Left kidney (tissue), 8 donors: ENCODE data around the gene LGI1. TPM values are rescaled to one million over a fixed set of nuclear protein-coding genes. Genes with fewer than 3 reads are reported as not detected.

Experiments
- DNase-seq: peaks from one replicate; pipeline ENCODE4 v3.0.0-alpha.2; 2013
- long read RNA-seq, 8 donors: transcript quantifications; one replicate each; lab custom pipeline, GENCODE V29; 2026
- polyA plus RNA-seq: library from polyadenylated mRNA; unstranded; fragments of 120-200 nt; gene quantifications from one replicate; pipeline ENCODE4 v1.2.1, GENCODE V29; 2013; ENCODE audit not compliant: insufficient read length

Gene LGI1
- polyA plus RNA-seq: 7.0 TPM
- long read RNA-seq, donor 1: 0 reads
- long read RNA-seq, donor 2: 0 reads
- long read RNA-seq, donor 3, partial matches to known transcripts: 0 of 1 reads
- long read RNA-seq, donor 3, other reads (novel, unspliced or antisense): 0 of 1 reads
- long read RNA-seq, donor 4: 0 reads
- long read RNA-seq, donor 5, partial matches to known transcripts: 0 of 4 reads
- long read RNA-seq, donor 5, other reads (novel, unspliced or antisense): 0 of 4 reads
- long read RNA-seq, donor 6, partial matches to known transcripts: 0 of 1 reads
- long read RNA-seq, donor 6, other reads (novel, unspliced or antisense): 0 of 1 reads
- long read RNA-seq, donor 7, partial matches to known transcripts: 0 of 5 reads
- long read RNA-seq, donor 7, other reads (novel, unspliced or antisense): 0 of 5 reads
- long read RNA-seq, donor 8, partial matches to known transcripts: 0 of 2 reads
- long read RNA-seq, donor 8, other reads (novel, unspliced or antisense): 0 of 2 reads

GRCh38 chr10:93757801-93758507 is at the start of gene LGI1:
TSS of gene LGI1 (plus strand) at chr10:93757936. CDS start at chr10:93758145, 209 bp downstream.
- DNase-seq: no peak

DNA sequence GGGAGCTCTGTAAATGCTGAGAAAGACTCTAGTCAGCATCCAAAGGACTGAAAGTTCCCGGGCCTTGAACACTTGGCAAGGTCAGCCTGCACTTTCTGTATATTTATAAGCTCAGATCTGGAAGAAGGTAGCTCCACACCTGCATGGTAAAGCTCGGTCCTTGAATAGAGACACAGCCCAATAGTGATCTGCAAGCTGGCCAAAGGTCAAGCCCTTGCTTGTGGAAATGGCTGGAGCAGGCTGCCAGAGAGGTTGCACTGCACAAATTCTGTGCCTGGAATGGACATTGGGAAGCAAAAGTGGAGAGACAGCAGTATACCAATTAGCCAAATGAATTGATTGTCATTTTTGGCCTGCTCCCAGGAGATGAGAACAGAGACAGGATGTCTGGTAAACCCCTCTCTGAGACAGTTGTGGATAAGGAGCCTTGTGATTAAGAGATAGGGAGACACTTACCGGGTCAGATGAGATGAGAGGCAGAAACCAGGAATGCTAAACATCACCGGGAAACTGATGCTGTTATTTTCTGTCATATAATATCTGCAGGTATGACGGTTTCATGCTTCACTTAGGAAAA is 47.3 kb upstream of the LGI1 start:
- no peak for DNase-seq

DNA sequence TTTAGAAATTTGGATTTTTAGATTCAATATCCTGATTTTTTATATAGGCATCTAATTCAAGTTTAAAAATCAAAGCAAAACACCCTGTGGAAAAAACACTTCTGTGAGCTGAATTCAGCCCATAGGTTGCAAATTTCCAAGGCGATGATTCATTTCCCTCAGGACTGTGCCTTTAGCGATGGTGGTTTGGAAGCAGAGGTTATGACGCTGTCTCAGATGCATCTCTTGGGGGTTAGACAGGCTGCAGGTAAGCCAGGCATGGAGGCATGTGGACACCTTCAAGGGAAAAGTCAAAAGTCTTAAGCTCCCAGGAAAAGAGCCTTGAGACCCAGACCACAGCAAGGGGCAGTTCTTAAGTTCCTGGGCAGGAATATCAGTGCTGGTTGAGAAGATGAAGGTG is 45.8 kb upstream of the LGI1 start:
- no peak for DNase-seq

DNA sequence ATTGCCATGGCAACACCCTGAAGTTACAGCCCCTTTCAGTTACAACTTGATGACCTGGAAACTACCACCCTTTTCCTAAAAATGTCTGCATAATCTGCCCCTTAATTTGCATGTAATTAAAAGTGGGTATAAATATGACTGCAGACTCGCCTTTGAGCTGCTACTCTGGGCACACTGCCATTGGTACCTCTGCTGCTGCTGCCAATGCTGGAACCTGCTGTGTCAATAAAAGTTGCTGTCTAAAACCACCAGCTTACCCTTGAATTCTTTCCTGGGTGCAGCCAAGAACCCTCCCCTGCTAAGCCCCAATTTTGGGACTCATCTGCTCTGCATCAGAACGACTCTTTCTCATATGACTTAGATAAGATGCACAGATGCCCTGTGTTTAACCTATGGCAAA is 45.1 kb upstream of the LGI1 start:
- DNase-seq: no peak

GRCh38 chr10:93715345-93715744 is 42.4 kb upstream of the LGI1 start:
- DNase-seq: no peak

- no peak for DNase-seq
These were observed 41.0 kb upstream of the LGI1 start for GRCh38 chr10:93716766-93717165.

DNA sequence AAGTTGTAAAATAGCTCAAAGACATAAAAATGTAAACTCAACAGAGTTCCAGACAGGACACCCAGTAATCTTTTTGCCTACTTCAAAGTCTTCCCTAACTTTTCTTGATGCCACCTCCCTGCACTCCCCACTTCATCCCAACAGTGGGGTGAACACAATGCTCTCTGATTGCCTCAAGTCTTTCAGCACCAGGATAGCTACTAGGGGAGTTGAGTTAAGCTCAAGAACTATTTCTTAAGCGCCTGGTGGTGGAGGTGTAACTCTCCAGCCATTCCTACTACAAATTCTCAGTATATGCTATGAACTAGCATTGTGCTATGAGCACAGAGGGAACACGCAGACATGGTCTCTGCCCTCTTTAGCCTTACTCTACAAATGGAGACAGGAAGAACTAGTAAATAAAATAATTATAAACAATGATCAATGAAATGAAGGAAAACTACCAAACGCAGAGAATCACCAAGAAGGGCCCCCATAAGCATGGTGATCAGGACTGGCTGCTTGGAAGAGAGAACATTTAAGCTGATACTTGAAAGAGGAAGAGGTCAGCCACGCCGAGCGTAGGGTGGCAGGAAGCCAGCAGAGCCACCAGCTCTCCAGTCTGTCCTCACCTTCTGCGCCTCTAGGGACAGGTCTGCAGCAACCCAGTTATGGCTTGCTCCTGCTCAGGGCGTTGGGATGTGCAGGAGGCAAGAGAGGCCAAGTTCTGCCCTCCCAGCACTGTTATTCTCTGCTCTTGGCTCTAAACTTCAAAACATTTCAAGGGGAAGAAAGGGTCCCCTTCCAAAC is 38.6 kb upstream of the LGI1 start:
- no peak for DNase-seq

- no peak for DNase-seq
These were observed 37.8 kb upstream of the LGI1 start for GRCh38 chr10:93719901-93720300.

DNA sequence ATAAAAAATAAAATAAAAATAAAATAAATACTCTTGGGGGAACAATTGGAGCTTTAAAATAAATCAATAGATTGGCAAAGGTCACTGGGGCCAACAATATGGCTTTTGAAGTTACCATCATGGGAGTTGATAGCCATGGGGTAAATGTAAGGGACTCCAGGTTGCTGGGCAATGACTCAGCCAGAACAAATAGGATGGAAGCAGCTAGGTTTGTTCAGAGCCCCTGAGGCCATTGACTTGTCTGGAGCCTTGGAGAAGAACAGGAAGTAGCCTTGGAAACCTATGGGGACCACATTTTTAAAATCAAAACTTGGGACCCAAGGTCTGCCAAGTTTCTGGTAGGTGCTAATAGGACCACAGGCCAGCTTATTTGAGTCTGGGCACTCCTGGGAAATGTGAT is 35.2 kb upstream of the LGI1 start:
- no peak for DNase-seq

- DNase-seq: no peak
These were observed 34.6 kb upstream of the LGI1 start for GRCh38 chr10:93723153-93723552.

GRCh38 chr10:93726024-93726423 is 31.7 kb upstream of the LGI1 start:
- DNase-seq: no peak

DNA sequence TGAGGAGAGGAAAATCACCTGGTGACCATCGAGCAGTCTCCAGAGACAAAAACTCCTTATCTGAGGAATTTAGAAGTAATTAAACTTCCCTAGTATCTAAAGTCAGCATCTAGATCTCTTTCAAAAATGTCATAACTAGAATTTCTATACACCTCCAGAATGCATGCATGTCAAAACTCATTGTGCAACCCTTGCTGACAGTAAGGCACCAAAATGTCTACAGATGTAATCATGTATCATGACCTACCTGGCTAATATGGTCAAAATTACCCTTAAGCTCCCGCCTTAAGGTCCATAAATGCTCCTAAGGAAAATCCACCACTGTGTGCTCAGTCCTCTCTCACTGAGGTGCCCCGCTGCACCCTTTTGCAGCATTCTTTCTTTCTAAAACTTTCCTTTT is 16.4 kb upstream of the LGI1 start:
- no peak for DNase-seq

DNA sequence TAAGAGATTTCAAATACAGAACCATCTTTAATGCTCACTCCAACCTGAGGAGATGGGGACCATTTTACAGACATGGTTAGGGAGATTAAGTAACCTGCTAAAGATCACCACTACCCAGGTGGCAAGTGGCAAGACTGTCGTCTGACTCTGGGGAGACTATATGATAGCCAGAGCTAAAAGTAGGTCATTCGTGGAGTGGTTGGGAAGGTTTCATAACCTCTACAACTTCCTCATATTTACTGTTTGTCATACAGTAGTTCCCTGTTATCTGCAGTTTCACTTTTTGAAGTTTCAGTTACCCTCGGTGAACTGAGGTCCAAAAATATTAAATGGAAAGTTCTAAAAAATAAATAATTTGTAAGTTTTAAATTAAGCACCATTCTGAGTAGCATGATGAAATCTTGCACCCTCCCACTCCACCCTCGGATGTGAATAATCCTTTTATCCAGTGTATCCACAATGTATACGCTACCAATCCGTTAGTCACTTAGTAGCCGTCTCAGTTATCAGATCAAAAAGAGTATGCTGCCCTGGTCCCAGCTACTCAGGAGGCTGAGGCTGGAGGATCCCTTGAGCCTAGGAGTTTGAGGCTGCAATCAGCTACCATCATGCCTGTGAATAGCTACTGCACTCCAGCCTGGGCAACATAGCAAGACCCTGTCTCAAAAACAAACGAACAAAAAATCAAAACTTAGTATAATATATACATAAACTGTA is 14.9 kb upstream of the LGI1 start:
- DNase-seq: no peak

GRCh38 chr10:93745408-93746065 is 12.2 kb upstream of the LGI1 start:
- no peak for DNase-seq

- no peak for DNase-seq
These were observed 10.9 kb upstream of the LGI1 start for GRCh38 chr10:93746844-93747284.

- no peak for DNase-seq
These were observed 8.4 kb upstream of the LGI1 start for GRCh38 chr10:93749218-93749799.

- DNase-seq: no peak
These were observed 6.6 kb upstream of the LGI1 start for GRCh38 chr10:93751124-93751523.

DNA sequence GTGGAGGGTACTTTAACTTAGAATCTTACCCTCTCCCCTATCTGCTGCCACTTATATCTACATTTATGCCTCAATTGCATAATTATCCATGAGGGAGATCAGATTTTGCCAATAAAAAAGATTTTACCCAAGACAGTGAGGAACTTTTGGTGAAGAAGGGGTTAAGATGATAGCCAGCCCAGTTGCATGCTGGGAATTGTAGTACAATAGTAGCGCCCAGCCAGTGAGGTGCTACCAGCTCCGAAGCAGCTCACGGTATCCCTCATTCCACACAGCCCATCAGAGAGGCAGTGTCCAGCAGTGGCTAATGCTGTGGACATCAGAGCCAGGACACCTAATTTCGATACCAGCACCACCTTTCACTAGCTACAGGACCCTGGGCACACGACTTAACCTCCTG is 5.9 kb upstream of the LGI1 start:
- DNase-seq: no peak

- DNase-seq: no peak
These were observed 5.0 kb upstream of the LGI1 start for GRCh38 chr10:93752761-93753160.

DNA sequence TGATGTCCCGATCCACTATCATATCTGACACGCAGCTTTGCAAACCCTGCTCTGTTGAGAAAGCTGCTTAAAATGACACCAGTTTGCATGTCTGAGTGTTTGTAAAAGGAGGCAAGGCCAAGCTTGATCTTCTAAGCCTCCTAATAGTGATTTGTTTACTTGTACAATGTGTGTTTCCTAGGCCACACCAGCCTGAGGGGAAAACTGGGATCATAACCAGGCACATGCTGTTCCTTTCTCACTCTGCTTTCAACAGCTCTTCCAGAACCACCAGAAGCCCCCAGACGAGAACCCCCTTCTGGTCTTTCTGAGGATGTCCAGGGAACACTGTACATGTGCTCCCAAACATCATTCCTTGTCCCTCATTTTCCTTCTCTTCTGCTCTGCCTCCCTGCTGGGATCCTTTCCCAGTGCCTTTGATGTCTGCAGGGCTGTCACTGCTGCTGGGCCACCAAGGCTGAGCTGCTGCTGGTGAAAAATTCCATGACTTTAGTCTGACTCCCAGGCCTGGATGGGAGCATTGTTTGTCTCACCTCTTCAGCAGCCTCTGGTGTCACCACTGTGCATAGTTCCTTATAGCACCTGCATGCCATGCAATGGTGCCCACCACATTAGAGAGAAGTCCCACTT is 4.0 kb upstream of the LGI1 start:
- DNase-seq: no peak
